Osteocyte (in vitro differentiated cells): ENCODE data around the gene MEF2D. TPM values are rescaled to one million over a fixed set of nuclear protein-coding genes. Genes with fewer than 3 reads are reported as not detected.

Experiments
- DNase-seq: peaks from one replicate; pipeline ENCODE4 v3.0.0; 2021; ENCODE audit warnings: mixed read lengths; ENCODE audit not compliant: unreplicated experiment; ENCODE audit errors: extremely low spot score
- H3K27ac Mint-ChIP-seq: one replicate; pipeline ENCODE4 v1.8.0; 2021; ENCODE audit warnings: mild to moderate bottlenecking, mixed read lengths; ENCODE audit not compliant: unreplicated experiment
- H3K27me3 Mint-ChIP-seq: one replicate; pipeline ENCODE4 v1.8.0; 2021; ENCODE audit warnings: mixed read lengths; ENCODE audit not compliant: unreplicated experiment
- H3K36me3 Mint-ChIP-seq: one replicate; pipeline ENCODE4 v1.8.0; 2021; ENCODE audit warnings: mixed read lengths; ENCODE audit not compliant: unreplicated experiment
- H3K4me1 Mint-ChIP-seq: one replicate; pipeline ENCODE4 v1.8.0; 2021; ENCODE audit warnings: mixed read lengths; ENCODE audit not compliant: unreplicated experiment
- H3K4me3 Mint-ChIP-seq: one replicate; pipeline ENCODE4 v1.8.0; 2021; ENCODE audit warnings: mild to moderate bottlenecking, moderate library complexity, mixed read lengths; ENCODE audit not compliant: unreplicated experiment
- H3K9me3 Mint-ChIP-seq: one replicate; pipeline ENCODE4 v1.8.0; 2021; ENCODE audit warnings: mixed read lengths; ENCODE audit not compliant: unreplicated experiment
- CTCF ChIP-seq: fragments of 200-600 bp; sonication (generic); IDR thresholded peaks from 2 replicates; pipeline ENCODE4 v1.5.0; 2021; ENCODE audit warnings: antibody characterized with exemption, mild to moderate bottlenecking, moderate library complexity
- total RNA-seq: library from RNA; stranded (reverse); gene quantifications from 2 replicates; pipeline ENCODE4 v1.2.1, GENCODE V29; 2021

MEF2D gene
- total RNA-seq, 1 donor from 2014 or later: 45.8 TPM

GRCh38 chr1:156510709-156511108 lies 10.1 kb upstream of the MEF2D start:
- Mint-ChIP-seq H3K36me3 (no peaks in the 10 kb centered on the region), H3K4me3 (no peak overlapping the region), H3K27me3 (peaks cover 7% of the 10 kb centered on the region), H3K27ac (no peak overlapping the region), H3K9me3 (no peaks in the 10 kb centered on the region), H3K4me1 (peaks cover 4% of the 10 kb centered on the region)
- DNase-seq: no peak
- TF ChIP-seq CTCF: no peak

DNA sequence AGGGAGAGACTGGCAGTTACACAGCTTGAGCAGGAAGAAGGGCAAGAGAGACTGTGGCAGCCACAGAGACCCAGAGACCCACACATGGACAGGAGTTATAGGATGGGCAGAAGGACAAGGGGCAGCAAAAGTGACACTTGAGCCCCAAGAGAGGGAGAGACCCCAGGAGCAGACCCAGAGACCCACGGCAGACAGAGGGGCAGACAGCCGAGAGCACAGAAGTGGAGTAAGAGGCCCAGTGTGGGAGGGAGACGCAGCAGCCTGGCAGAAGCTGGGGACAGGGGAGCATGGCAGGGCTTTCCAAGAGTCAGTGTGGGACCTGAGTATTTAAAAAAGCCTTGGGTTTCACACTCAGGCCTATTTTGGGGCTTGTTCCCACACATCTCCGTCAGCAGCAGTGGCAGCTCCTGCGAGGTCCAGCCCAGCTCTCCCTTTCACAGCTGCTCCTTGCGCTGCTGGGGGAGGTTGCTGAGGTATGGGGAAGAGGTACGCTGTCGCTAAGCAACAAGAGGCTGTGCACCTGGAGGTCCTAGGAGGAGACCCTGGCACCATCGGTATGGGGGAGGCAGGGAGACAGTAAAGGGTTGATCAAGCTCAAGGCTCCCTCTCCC lies 9.0 kb upstream of the MEF2D start:
- DNase-seq: no peak
- peaks cover 7% of the 10 kb centered on the region for H3K27me3 Mint-ChIP-seq
- H3K9me3 Mint-ChIP-seq: no peaks in the 10 kb centered on the region
- no peaks in the 10 kb centered on the region for H3K36me3 Mint-ChIP-seq
- H3K4me1 Mint-ChIP-seq: peaks cover 14% of the 10 kb centered on the region
- H3K4me3 Mint-ChIP-seq: no peak overlapping the region
- no peak overlapping the region for H3K27ac Mint-ChIP-seq
- no peak for TF ChIP-seq CTCF

GRCh38 chr1:156508955-156509234 lies 8.3 kb upstream of the MEF2D start:
- TF ChIP-seq CTCF: no peak
- Mint-ChIP-seq H3K36me3 (no peaks in the 10 kb centered on the region), H3K27ac (no peak overlapping the region), H3K4me1 (peaks cover 21% of the 10 kb centered on the region), H3K4me3 (no peak overlapping the region), H3K27me3 (peaks cover 7% of the 10 kb centered on the region), H3K9me3 (no peaks in the 10 kb centered on the region)
- DNase-seq: no peak

DNA sequence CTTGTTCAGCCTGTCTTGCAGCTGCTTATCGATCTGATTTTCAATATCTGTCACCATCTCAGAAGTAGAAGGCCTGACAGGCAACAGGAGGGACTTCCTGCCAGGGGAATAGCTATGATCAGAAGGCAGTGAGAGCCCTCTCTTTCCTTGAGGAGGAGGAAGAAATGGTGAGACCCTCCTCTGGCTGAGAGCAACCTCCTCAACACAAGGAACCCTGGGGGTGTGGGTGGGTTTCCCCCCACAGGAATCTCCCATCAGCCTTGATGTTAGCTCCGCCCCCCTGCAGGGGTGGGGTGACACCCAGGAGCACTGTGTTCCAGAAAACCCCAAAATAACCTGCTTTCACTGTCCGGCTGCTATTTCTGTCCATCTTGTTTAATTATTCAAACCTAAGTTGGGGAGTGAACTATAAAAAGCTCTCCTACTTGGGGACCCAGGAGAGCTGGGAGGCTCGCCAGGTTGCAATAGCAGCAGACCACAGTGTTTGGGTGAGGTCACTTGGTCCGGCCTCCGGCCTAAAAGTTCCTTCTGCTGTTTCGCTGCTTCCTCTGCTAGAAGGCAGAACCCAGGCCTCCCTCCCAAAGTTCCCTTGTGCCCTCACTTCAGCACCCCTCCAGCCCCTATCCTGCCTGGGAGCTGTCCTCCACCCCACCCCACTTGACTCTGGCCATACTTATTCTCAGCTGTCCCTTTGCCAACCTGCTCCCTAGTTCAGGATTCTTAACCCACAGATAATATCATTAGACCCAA lies 7.8 kb upstream of the MEF2D start:
- Mint-ChIP-seq H3K4me1 (peaks cover 26% of the 10 kb centered on the region), H3K27me3 (peaks cover 7% of the 10 kb centered on the region), H3K4me3 (no peak overlapping the region), H3K36me3 (no peaks in the 10 kb centered on the region), H3K27ac (no peak overlapping the region), H3K9me3 (no peaks in the 10 kb centered on the region)
- TF ChIP-seq CTCF: no peak
- DNase-seq: no peak

- DNase-seq: no peak
- TF ChIP-seq CTCF: no peak
- Mint-ChIP-seq H3K4me1 (peaks cover 45% of the 10 kb centered on the region), H3K4me3 (no peak overlapping the region), H3K27ac (no peak overlapping the region), H3K36me3 (no peaks in the 10 kb centered on the region), H3K27me3 (no peaks in the 10 kb centered on the region), H3K9me3 (no peaks in the 10 kb centered on the region)
Measured at GRCh38 chr1:156506450-156506849, 5.9 kb upstream of the MEF2D start.
